ENCODE data around the gene STK26.

GRCh38 chrX:132022198-132022966, 720 bp upstream of the STK26 start:
- TF ChIP-seq POLR2A (IDR thresholded peaks at IDR 0.05; ENCODE audit: low read depth, low read length) (no peak), MXI1 (IDR thresholded peaks at IDR 0.05; ENCODE audit: borderline replicate concordance, low read depth, low read length) (no peak), MAFK (IDR thresholded peaks at IDR 0.05; ENCODE audit: low read depth, low read length) (no peak), ELK1 (IDR thresholded peaks at IDR 0.05; ENCODE audit: borderline replicate concordance, low read depth, low read length) (no peak), RAD21 (IDR thresholded peaks at IDR 0.05; ENCODE audit: low read length) (no peak), CHD1 (IDR thresholded peaks at IDR 0.05; ENCODE audit: low read depth, low read length) (no peak), CEBPB (IDR thresholded peaks at IDR 0.05; ENCODE audit: low read depth, low read length) (no peak), BHLHE40 (IDR thresholded peaks at IDR 0.05; ENCODE audit: low read depth, low read length) (no peak), RFX5 (IDR thresholded peaks at IDR 0.05; ENCODE audit: low read depth, low read length) (no peak)
- TF ChIP-seq, protein P1, sequence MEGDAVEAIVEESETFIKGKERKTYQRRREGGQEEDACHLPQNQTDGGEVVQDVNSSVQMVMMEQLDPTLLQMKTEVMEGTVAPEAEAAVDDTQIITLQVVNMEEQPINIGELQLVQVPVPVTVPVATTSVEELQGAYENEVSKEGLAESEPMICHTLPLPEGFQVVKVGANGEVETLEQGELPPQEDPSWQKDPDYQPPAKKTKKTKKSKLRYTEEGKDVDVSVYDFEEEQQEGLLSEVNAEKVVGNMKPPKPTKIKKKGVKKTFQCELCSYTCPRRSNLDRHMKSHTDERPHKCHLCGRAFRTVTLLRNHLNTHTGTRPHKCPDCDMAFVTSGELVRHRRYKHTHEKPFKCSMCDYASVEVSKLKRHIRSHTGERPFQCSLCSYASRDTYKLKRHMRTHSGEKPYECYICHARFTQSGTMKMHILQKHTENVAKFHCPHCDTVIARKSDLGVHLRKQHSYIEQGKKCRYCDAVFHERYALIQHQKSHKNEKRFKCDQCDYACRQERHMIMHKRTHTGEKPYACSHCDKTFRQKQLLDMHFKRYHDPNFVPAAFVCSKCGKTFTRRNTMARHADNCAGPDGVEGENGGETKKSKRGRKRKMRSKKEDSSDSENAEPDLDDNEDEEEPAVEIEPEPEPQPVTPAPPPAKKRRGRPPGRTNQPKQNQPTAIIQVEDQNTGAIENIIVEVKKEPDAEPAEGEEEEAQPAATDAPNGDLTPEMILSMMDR (conservative IDR thresholded peaks at IDR 0.05; ENCODE audit: low read depth, low read length), result no peak
- TF ChIP-seq, protein P2, sequence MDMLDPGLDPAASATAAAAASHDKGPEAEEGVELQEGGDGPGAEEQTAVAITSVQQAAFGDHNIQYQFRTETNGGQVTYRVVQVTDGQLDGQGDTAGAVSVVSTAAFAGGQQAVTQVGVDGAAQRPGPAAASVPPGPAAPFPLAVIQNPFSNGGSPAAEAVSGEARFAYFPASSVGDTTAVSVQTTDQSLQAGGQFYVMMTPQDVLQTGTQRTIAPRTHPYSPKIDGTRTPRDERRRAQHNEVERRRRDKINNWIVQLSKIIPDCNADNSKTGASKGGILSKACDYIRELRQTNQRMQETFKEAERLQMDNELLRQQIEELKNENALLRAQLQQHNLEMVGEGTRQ (IDR thresholded peaks at IDR 0.05; ENCODE audit: low read depth, low read length), result no peak
